WTC11 (cell line): ENCODE measurements around the gene NAGS. TPM values are rescaled to one million over a fixed set of nuclear protein-coding genes. Genes with fewer than 3 reads are reported as not detected.
A peak's percentile ranks its signal among the peaks of the same experiment; 100 is the strongest.

ENCODE experiments used
- ATAC-seq: fragments of 200-7000 bp; cut with Tn5 transposase; 2 replicates; pipeline ENCODE4 v1.10.0; 2021; ENCODE audit warnings: mild to moderate bottlenecking, moderate library complexity
- CTCF ChIA-PET: fragments of 300-600 bp; sonication (Branson Sonifier 250); formaldehyde crosslinking; loops from one replicate; lab custom pipeline; 2021; ENCODE audit warnings: antibody characterized with exemption; lab: Charles Lee
- POLR2A ChIA-PET: fragments of 350-600 bp; sonication (Branson Sonifier 250); formaldehyde crosslinking; loops from one replicate; lab custom pipeline; 2021; ENCODE audit warnings: antibody characterized with exemption; lab: Charles Lee
- DNase-seq: peaks from one replicate; pipeline ENCODE4 v3.0.0; 2021; ENCODE audit warnings: low spot score
- H3K27ac Mint-ChIP-seq: 2 replicates; pipeline ENCODE4 v1.8.0; 2021; ENCODE audit warnings: mixed read lengths
- H3K27me3 Mint-ChIP-seq: 2 replicates; pipeline ENCODE4 v1.8.0; 2021; ENCODE audit warnings: low read depth, mild to moderate bottlenecking, moderate library complexity, mixed read lengths
- H3K36me3 Mint-ChIP-seq: 2 replicates; pipeline ENCODE4 v1.8.0; 2021; ENCODE audit warnings: mixed read lengths
- H3K4me1 Mint-ChIP-seq: 2 replicates; pipeline ENCODE4 v1.8.0; 2022; ENCODE audit warnings: mixed read lengths
- H3K4me3 Mint-ChIP-seq: 2 replicates; pipeline ENCODE4 v1.8.0; 2021; ENCODE audit warnings: mild to moderate bottlenecking, moderate library complexity, mixed read lengths
- H3K9me3 Mint-ChIP-seq: 2 replicates; pipeline ENCODE4 v1.8.0; 2021; ENCODE audit warnings: mixed read lengths
- CBFB ChIP-seq: sonication (generic); formaldehyde crosslinking; IDR thresholded peaks from 2 replicates; pipeline ENCODE4 v1.8.1; 2022; ENCODE audit warnings: mild to moderate bottlenecking, low read depth, missing genetic modification reagents
- CREM ChIP-seq: sonication (generic); formaldehyde crosslinking; IDR thresholded peaks from 2 replicates; pipeline ENCODE4 v1.8.1; 2022; ENCODE audit warnings: mild to moderate bottlenecking, missing genetic modification reagents, moderate library complexity
- FOXJ3 ChIP-seq: sonication (generic); formaldehyde crosslinking; IDR thresholded peaks from 2 replicates; pipeline ENCODE4 v1.9.0; 2021; ENCODE audit warnings: missing genetic modification reagents, mild to moderate bottlenecking, borderline replicate concordance
- FOXK1 ChIP-seq: sonication (generic); formaldehyde crosslinking; IDR thresholded peaks from 2 replicates; pipeline ENCODE4 v1.8.0; 2022; ENCODE audit warnings: mild to moderate bottlenecking, moderate library complexity, missing genetic modification reagents
- GRHL2 ChIP-seq: fragments of 250-450 bp; sonication (Bioruptor Pico); IDR thresholded peaks from 2 replicates; pipeline ENCODE4 v1.8.0; 2022; ENCODE audit warnings: mild to moderate bottlenecking, moderate library complexity; ENCODE audit not compliant: insufficient replicate concordance, severe bottlenecking
- GTF2I ChIP-seq: fragments of 250-450 bp; sonication (Bioruptor Pico); conservative IDR thresholded peaks from 2 replicates; pipeline ENCODE4 v1.4.0; 2021; ENCODE audit warnings: mild to moderate bottlenecking
- JAZF1 ChIP-seq: fragments of 250-450 bp; sonication (Bioruptor Pico); IDR thresholded peaks from 2 replicates; pipeline ENCODE4 v1.9.0; 2021; ENCODE audit warnings: moderate library complexity, mild to moderate bottlenecking, inconsistent platforms
- MAX ChIP-seq: sonication (generic); formaldehyde crosslinking; IDR thresholded peaks from 2 replicates; pipeline ENCODE4 v1.8.0; 2022; ENCODE audit warnings: mild to moderate bottlenecking, missing genetic modification reagents
- MYBL2 ChIP-seq: sonication (generic); formaldehyde crosslinking; IDR thresholded peaks from 2 replicates; pipeline ENCODE4 v1.8.1; 2023; ENCODE audit warnings: mild to moderate bottlenecking, moderate library complexity, missing genetic modification reagents
- NFYB ChIP-seq: sonication (generic); formaldehyde crosslinking; conservative IDR thresholded peaks from 2 replicates; pipeline ENCODE4 v1.8.0; 2022; ENCODE audit warnings: low read depth, missing genetic modification reagents
- SMAD3 ChIP-seq: sonication (generic); formaldehyde crosslinking; IDR thresholded peaks from 2 replicates; pipeline ENCODE4 v1.8.0; 2022; ENCODE audit warnings: missing genetic modification reagents, mild to moderate bottlenecking, borderline replicate concordance
- TP53 ChIP-seq: sonication (generic); formaldehyde crosslinking; IDR thresholded peaks from 2 replicates; pipeline ENCODE4 v1.8.1; 2023; ENCODE audit warnings: mild to moderate bottlenecking, missing genetic modification reagents
- USF2 ChIP-seq: sonication (generic); formaldehyde crosslinking; IDR thresholded peaks from 2 replicates; pipeline ENCODE4 v1.8.1; 2023; ENCODE audit warnings: mild to moderate bottlenecking, missing genetic modification reagents, moderate library complexity
- ZNF416 ChIP-seq: fragments of 250-450 bp; sonication (Bioruptor Pico); IDR thresholded peaks from 2 replicates; pipeline ENCODE4 v1.9.0; 2021; ENCODE audit warnings: mild to moderate bottlenecking, inconsistent platforms
- ZNF671 ChIP-seq: fragments of 250-450 bp; sonication (Bioruptor Pico); IDR thresholded peaks from 2 replicates; pipeline ENCODE4 v1.8.0; 2021; ENCODE audit warnings: mild to moderate bottlenecking
- total RNA-seq: library from RNA; stranded (reverse); gene quantifications from 3 replicates; pipeline ENCODE4 v1.2.3, GENCODE V29; 2021
- TF ChIP-seq, protein P1 (sequence below): fragments of 250-450 bp; sonication (Bioruptor Pico); conservative IDR thresholded peaks from 2 replicates; pipeline ENCODE4 v1.9.0; 2021; ENCODE audit warnings: mild to moderate bottlenecking
- TF ChIP-seq, protein P2 (sequence below): sonication (generic); formaldehyde crosslinking; IDR thresholded peaks from 2 replicates; pipeline ENCODE4 v1.8.1; 2022; ENCODE audit warnings: missing genetic modification reagents, borderline replicate concordance

NAGS gene
- total RNA-seq, 1 experiment from 2014 or later = 8.6 TPM

- no peak for DNase-seq
- Mint-ChIP-seq H3K27me3 (peaks cover 23% of the 10 kb centered on the region), H3K27ac (peak overlapping the region; percentile 72; the same call in 1 of the 2 replicates), H3K9me3 (no peaks in the 10 kb centered on the region), H3K36me3 (peaks cover 10% of the 10 kb centered on the region; the same call in 1 of the 2 replicates), H3K4me1 (peaks cover 17% of the 10 kb centered on the region), H3K4me3 (peak overlapping the region; percentile 92)
- ChIA-PET CTCF (interaction anchor here (0.7 to 7.0 kb wide), 22 partner anchors 10 to 338 kb away, joined by 3 to 74 read pairs (median 7); partner anchors contain the start of genes GRN, HDAC5, MPP2 and PPY), POLR2A (interaction anchor here (1.4 kb wide), 1 partner anchor 215 kb away, joined by 3 read pairs; no protein-coding TSS in a partner anchor)
- TF ChIP-seq CBFB (0 out of 2 replicates have a peak, but pooled peaks have one; percentile 34), USF2 (CRISPR knock-in tag) (peak; percentile 15; the same call in 1 of the 2 replicates), FOXK1 (CRISPR knock-in tag) (no peak; the same call in 1 of the 2 replicates), ZNF416 (CRISPR knock-in tag) (no peak), GTF2I (no peak), FOXJ3 (CRISPR knock-in tag) (no peak), SMAD3 (0 out of 2 replicates have a peak, but pooled peaks have one; percentile 27), NFYB (CRISPR knock-in tag) (no peak), CREM (peak; percentile 48; the same call in 1 of the 2 replicates), MAX (CRISPR knock-in tag) (no peak)
- TF ChIP-seq, protein P1, sequence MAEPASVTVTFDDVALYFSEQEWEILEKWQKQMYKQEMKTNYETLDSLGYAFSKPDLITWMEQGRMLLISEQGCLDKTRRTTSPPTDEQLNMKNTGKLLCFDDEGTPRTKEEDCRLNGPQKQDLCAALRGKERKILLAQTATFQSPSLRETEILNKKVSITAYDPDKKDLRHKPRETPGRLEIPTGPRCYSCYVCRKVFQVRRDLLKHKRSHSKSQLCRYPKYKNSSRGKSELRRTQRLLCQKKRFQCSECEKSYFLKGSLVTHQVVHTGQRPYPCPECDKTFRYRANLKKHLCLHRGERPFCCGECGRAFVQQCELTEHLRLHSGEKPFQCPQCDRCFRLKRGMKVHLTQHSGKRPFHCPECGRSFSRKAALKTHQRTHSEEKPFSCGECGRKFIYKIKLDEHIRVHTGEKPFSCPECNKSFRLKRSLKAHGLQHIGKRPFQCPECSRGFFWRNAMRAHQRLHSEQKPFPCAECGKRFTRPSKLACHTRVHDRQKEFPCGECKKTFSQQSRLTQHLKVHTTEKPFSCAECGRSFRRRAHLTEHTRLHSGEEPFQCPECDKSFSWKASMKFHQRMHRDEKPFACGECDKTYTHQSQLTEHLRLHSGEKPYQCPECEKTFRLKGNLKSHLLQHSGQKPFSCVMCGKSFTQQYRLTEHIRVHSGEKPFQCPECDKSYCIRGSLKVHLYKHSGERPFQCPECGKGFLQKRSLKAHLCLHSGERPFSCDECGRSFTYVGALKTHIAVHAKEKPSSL (CRISPR knock-in tag) = no peak
- peak; percentile 0 for ATAC-seq
These were observed 3.2 kb downstream of the NAGS start for GRCh38 chr17:44007346-44008204.

DNA sequence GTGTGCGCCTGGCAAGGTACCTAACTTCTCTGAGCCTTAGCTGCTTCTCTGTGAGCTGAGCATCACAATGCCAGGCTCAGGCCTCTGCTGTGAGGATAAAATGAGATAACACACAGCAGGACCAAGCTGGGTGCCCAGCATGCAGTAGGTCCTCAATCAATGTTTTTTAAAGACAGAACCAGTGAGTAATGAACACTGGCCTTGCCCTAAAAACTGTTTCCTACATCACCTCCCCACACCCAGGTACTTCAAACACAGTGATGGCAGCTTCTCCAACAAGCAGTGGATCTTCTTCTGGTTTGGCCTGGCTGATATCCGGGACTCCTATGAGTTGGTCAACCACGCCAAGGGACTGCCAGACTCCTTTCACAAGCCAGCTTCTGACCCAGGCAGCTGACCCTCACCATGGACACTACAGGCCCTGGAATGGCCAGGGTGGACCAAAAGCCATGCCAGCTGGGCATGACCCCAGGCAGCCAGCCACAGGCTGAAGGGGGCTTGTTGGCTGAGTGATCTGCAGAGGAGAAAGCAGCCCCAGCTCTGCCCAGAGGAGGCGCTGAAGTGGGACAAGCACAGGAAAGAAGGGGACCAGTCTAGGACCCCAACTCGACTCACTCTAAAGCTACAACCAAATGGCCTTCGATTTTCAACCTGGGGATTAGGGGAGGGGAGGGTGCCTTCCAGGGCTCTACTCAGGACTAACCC, 3.9 kb downstream of the NAGS start:
- CTCF ChIA-PET = interaction anchor here (0.5 to 7.0 kb wide), 19 partner anchors 11 to 337 kb away, joined by 3 to 74 read pairs (median 5); partner anchors contain the start of genes GRN, MPP2 and PPY
- peaks cover 10% of the 10 kb centered on the region; the same call in 1 of the 2 replicates for H3K36me3 Mint-ChIP-seq
- H3K4me1 Mint-ChIP-seq = peaks cover 17% of the 10 kb centered on the region
- peak overlapping the region; percentile 72; the same call in 1 of the 2 replicates for H3K27ac Mint-ChIP-seq
- peaks cover 23% of the 10 kb centered on the region for H3K27me3 Mint-ChIP-seq
- TF ChIP-seq FOXJ3 (CRISPR knock-in tag) (no peak), MYBL2 (no peak), JAZF1 (CRISPR knock-in tag) (no peak), GRHL2 (CRISPR knock-in tag) (no peak), ZNF671 (no peak), TP53 (no peak)
- TF ChIP-seq, protein P2, sequence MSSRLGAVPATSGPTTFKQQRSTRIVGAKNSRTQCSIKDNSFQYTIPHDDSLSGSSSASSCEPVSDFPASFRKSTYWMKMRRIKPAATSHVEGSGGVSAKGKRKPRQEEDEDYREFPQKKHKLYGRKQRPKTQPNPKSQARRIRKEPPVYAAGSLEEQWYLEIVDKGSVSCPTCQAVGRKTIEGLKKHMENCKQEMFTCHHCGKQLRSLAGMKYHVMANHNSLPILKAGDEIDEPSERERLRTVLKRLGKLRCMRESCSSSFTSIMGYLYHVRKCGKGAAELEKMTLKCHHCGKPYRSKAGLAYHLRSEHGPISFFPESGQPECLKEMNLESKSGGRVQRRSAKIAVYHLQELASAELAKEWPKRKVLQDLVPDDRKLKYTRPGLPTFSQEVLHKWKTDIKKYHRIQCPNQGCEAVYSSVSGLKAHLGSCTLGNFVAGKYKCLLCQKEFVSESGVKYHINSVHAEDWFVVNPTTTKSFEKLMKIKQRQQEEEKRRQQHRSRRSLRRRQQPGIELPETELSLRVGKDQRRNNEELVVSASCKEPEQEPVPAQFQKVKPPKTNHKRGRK (CRISPR knock-in tag) = no peak
- TF ChIP-seq, all 79 proteins: peak for 0
- Mint-ChIP-seq H3K4me3 (peak overlapping the region; percentile 92), H3K9me3 (no peaks in the 10 kb centered on the region)
- POLR2A ChIA-PET = interaction anchor here (0.9 to 1.0 kb wide), 2 partner anchors 62 to 70 kb away, joined by 3 read pairs; partner anchors contain the start of gene G6PC3
- DNase-seq (peak; percentile 46), ATAC-seq (no peak)
